Measurements from ENCODE around the gene FHOD1. TPM values are rescaled to one million over a fixed set of nuclear protein-coding genes. Genes with fewer than 3 reads are reported as not detected.

Gene FHOD1
- total RNA-seq, 4 donors from 2014 or later = 6.3 to 15.6 (median 8.4) TPM

- DNase-seq (ENCODE audit: low spot score in 2 of 2) = no peak
- WGBS, 2 donors = 86 to 90% methylated on average over 10 to 23 of the region's 25 CpGs
- intact Hi-C loops (cut with DNase I; ENCODE audit: low total_unique reads) = no loop called here
- no peak for TF ChIP-seq POLR2A (IDR thresholded peaks at IDR 0.05)
- no peak for TF ChIP-seq CTCF (IDR thresholded peaks at IDR 0.05)
- H3K4me3 ChIP-seq (ENCODE audit: low read depth, poor library complexity, severe bottlenecking) = no peak overlapping the region
These were observed 37.0 kb downstream of the FHOD1 start for GRCh38 chr16:67210069-67210937.

- 91 to 95% methylated on average over 8 of the region's 8 CpGs for WGBS, 2 donors
- intact Hi-C loops (cut with DNase I; ENCODE audit: low total_unique reads) = no loop called here
- no peak for DNase-seq (ENCODE audit: low spot score in 2 of 2)
- H3K4me3 ChIP-seq (ENCODE audit: low read depth, poor library complexity, severe bottlenecking) = no peak overlapping the region
- TF ChIP-seq CTCF (IDR thresholded peaks at IDR 0.05) = no peak
- no peak for TF ChIP-seq POLR2A (IDR thresholded peaks at IDR 0.05)
These were observed 37.7 kb downstream of the FHOD1 start for GRCh38 chr16:67209565-67209964.

GRCh38 chr16:67208154-67208896 lies 39.0 kb downstream of the FHOD1 start:
- no peak for DNase-seq (ENCODE audit: low spot score in 2 of 2)
- TF ChIP-seq CTCF (IDR thresholded peaks at IDR 0.05) (no peak), POLR2A (IDR thresholded peaks at IDR 0.05) (no peak)
- WGBS, 2 donors = 85 to 87% methylated on average over 8 to 11 of the region's 11 CpGs
- intact Hi-C loops (cut with DNase I; ENCODE audit: low total_unique reads) = no loop called here
- H3K4me3 ChIP-seq (ENCODE audit: low read depth, poor library complexity, severe bottlenecking) = no peak overlapping the region

GRCh38 chr16:67207249-67208091 lies 39.8 kb downstream of the FHOD1 start:
- no peak for DNase-seq (ENCODE audit: low spot score in 2 of 2)
- WGBS, 2 donors = 63 to 76% methylated on average over 6 to 19 of the region's 21 CpGs
- no peak overlapping the region for H3K4me3 ChIP-seq (ENCODE audit: low read depth, poor library complexity, severe bottlenecking)
- no peak for TF ChIP-seq CTCF (IDR thresholded peaks at IDR 0.05)
- TF ChIP-seq POLR2A (IDR thresholded peaks at IDR 0.05) = no peak
- intact Hi-C loops (cut with DNase I; ENCODE audit: low total_unique reads) = no loop called here

GRCh38 chr16:67206838-67207248 lies 40.4 kb downstream of the FHOD1 start:
- TF ChIP-seq POLR2A (IDR thresholded peaks at IDR 0.05) (no peak), CTCF (IDR thresholded peaks at IDR 0.05) (no peak)
- no peak for DNase-seq (ENCODE audit: low spot score in 2 of 2)
- intact Hi-C loops (cut with DNase I; ENCODE audit: low total_unique reads) = no loop called here
- 92 to 93% methylated on average over 3 of the region's 3 CpGs for WGBS, 2 donors
- no peak overlapping the region for H3K4me3 ChIP-seq (ENCODE audit: low read depth, poor library complexity, severe bottlenecking)

Measured in lower leg skin (tissue), 4 donors.